Transverse colon (tissue), 4 donors: ENCODE measurements around the gene SLC12A7.

Experiments
- CTCF ChIP-seq, 5 experiments: fragments of 200-600 bp in 3 of 5; fragments of 450-650 bp in 2 of 5; sonication (generic) in 3 of 5; IDR thresholded peaks; 1 replicate in 2 of 5; 2 replicates in 3 of 5; pipeline ENCODE4 v1.5.1; 2016 to 2017; ENCODE audit warnings: antibody characterized with exemption in 5 of 5, inconsistent platforms in 3 of 5, mild to moderate bottlenecking in 2 of 5, moderate library complexity in 1 of 5
- EP300 ChIP-seq: sonication (generic); formaldehyde crosslinking; IDR thresholded peaks from one replicate; pipeline ENCODE4 v1.6.1; 2017; ENCODE audit warnings: antibody characterized with exemption, low read depth
- POLR2A ChIP-seq: fragments of 450-650 bp; IDR thresholded peaks from one replicate; pipeline ENCODE4 v1.6.1; 2016; ENCODE audit warnings: antibody characterized with exemption, mild to moderate bottlenecking, moderate library complexity
- POLR2AphosphoS5 ChIP-seq, 3 donors: sonication (generic); formaldehyde crosslinking; IDR thresholded peaks; one replicate each; pipeline ENCODE4 v1.6.1; 2016; ENCODE audit warnings: antibody characterized with exemption in 3 of 3

- TF ChIP-seq POLR2A (no peak), POLR2AphosphoS5 (IDR thresholded peaks at IDR 0.05) (no peak), CTCF (IDR thresholded peaks at IDR 0.05) (peak; percentile 83 to 94 (median 88)), EP300 (no peak)
Measured at GRCh38 chr5:1140171-1140817, 28.4 kb upstream of the SLC12A7 start.
